HS-5 (cell line): ENCODE measurements around the gene ZNF804B.

Experiments used
- DNase-seq: peaks from one replicate; pipeline ENCODE4 v3.0.0-alpha.2; 2012; ENCODE audit warnings: low read depth

Gene ZNF804B

GRCh38 chr7:88835147-88835728, 75.7 kb downstream of the ZNF804B start:
- peak; percentile 0 for DNase-seq

- DNase-seq, result no peak
Measured at GRCh38 chr7:88842201-88842600, 82.7 kb downstream of the ZNF804B start.

- DNase-seq, result no peak
Measured at GRCh38 chr7:88845091-88845490, 85.6 kb downstream of the ZNF804B start.

- DNase-seq, result no peak
Measured at GRCh38 chr7:88851220-88851619, 91.7 kb downstream of the ZNF804B start.

GRCh38 chr7:88859288-88859687, 99.8 kb downstream of the ZNF804B start:
- DNase-seq, result no peak

GRCh38 chr7:88866265-88866863, 106.9 kb downstream of the ZNF804B start:
- no peak for DNase-seq

GRCh38 chr7:88867158-88867557, 107.7 kb downstream of the ZNF804B start:
- no peak for DNase-seq

GRCh38 chr7:88868456-88868855, 109.0 kb downstream of the ZNF804B start:
- DNase-seq, result no peak

GRCh38 chr7:88881136-88881535, 121.6 kb downstream of the ZNF804B start:
- no peak for DNase-seq

- no peak for DNase-seq
Measured at GRCh38 chr7:88885131-88885530, 125.6 kb downstream of the ZNF804B start.

- DNase-seq, result no peak
Measured at GRCh38 chr7:88888684-88889083, 129.2 kb downstream of the ZNF804B start.

GRCh38 chr7:88910516-88910915, 151.0 kb downstream of the ZNF804B start:
- DNase-seq, result no peak

- DNase-seq, result no peak
Measured at GRCh38 chr7:88912852-88913251, 153.4 kb downstream of the ZNF804B start.

- DNase-seq, result no peak
Measured at GRCh38 chr7:88915615-88916014, 156.1 kb downstream of the ZNF804B start.

GRCh38 chr7:88919478-88920131, 160.1 kb downstream of the ZNF804B start:
- DNase-seq, result no peak

- DNase-seq, result no peak
Measured at GRCh38 chr7:88922944-88923343, 163.4 kb downstream of the ZNF804B start.

- DNase-seq, result no peak
Measured at GRCh38 chr7:88928276-88928675, 168.8 kb downstream of the ZNF804B start.

GRCh38 chr7:88929719-88930118, 170.2 kb downstream of the ZNF804B start:
- no peak for DNase-seq

- DNase-seq, result no peak
Measured at GRCh38 chr7:88933285-88933684, 173.8 kb downstream of the ZNF804B start.

- DNase-seq, result no peak
Measured at GRCh38 chr7:88942815-88943501, 183.5 kb downstream of the ZNF804B start.

GRCh38 chr7:88951826-88952225, 192.3 kb downstream of the ZNF804B start:
- DNase-seq, result no peak

- DNase-seq, result no peak
Measured at GRCh38 chr7:88964418-88964817, 204.9 kb downstream of the ZNF804B start.

- no peak for DNase-seq
Measured at GRCh38 chr7:88965371-88965770, 205.9 kb downstream of the ZNF804B start.
